K562 (cell line): Measurements from ENCODE around the gene NOTO. TPM values are rescaled to one million over a fixed set of nuclear protein-coding genes. Genes with fewer than 3 reads are reported as not detected.

Experiments
- BCL6 ChIP-seq: fragments of 250-450 bp; sonication (Bioruptor Pico); IDR thresholded peaks from 2 replicates; pipeline ENCODE4 v1.4.0; 2020
- COPS2 ChIP-seq: fragments of 450-650 bp; conservative IDR thresholded peaks from 2 replicates; pipeline ENCODE4 v1.6.1; 2016; ENCODE audit warnings: mild to moderate bottlenecking, moderate library complexity
- KAT2B ChIP-seq: IDR thresholded peaks from one replicate; pipeline ENCODE4 v1.6.1; 2012; ENCODE audit warnings: low read depth, mild to moderate bottlenecking, control low read depth, inconsistent platforms, low read length, moderate library complexity
- KAT8 ChIP-seq: fragments of 450-650 bp; IDR thresholded peaks from 2 replicates; pipeline ENCODE4 v1.6.1; 2016; ENCODE audit warnings: low read depth, mild to moderate bottlenecking
- MTA2 ChIP-seq: fragments of 450-650 bp; IDR thresholded peaks from 2 replicates; pipeline ENCODE4 v1.6.1; 2016; ENCODE audit warnings: low read depth
- NEUROD1 ChIP-seq: fragments of 150-350 bp; IDR thresholded peaks from 2 replicates; pipeline ENCODE4 v1.6.1; 2014; ENCODE audit warnings: borderline replicate concordance, low read length, low read depth; ENCODE audit not compliant: partially characterized antibody
- POLR2B ChIP-seq: fragments of 450-650 bp; IDR thresholded peaks from 2 replicates; pipeline ENCODE4 v1.6.1; 2018; ENCODE audit warnings: low read depth; ENCODE audit not compliant: partially characterized antibody
- SETDB1 ChIP-seq: IDR thresholded peaks from one replicate; pipeline ENCODE4 v1.6.1; 2012; ENCODE audit warnings: low read length, control low read depth, inconsistent platforms
- SNRNP70 ChIP-seq: fragments of 200-400 bp; formaldehyde crosslinking; optimal IDR thresholded peaks from 2 replicates; pipeline ENCODE3; 2017; ENCODE audit warnings: low read depth, low read length
- SREBF1 ChIP-seq: fragments of 150-350 bp; IDR thresholded peaks from 2 replicates; pipeline ENCODE4 v1.6.1; 2014; ENCODE audit warnings: antibody characterized with exemption, low read depth, low read length, borderline replicate concordance
- TFE3 ChIP-seq: fragments of 450-650 bp; formaldehyde crosslinking; IDR thresholded peaks from 2 replicates; pipeline ENCODE4 v1.4.0; 2020; ENCODE audit warnings: mild to moderate bottlenecking, mixed read lengths
- ZFP30 ChIP-seq: fragments of 250-450 bp; sonication (Bioruptor Pico); IDR thresholded peaks from 2 replicates; pipeline ENCODE4 v1.8.0; 2022; ENCODE audit warnings: moderate library complexity, mild to moderate bottlenecking, inconsistent platforms, borderline replicate concordance
- ZNF707 ChIP-seq: fragments of 250-450 bp; sonication (Bioruptor Pico); conservative IDR thresholded peaks from 2 replicates; pipeline ENCODE4 v1.8.0; 2022; ENCODE audit warnings: inconsistent platforms, mild to moderate bottlenecking, moderate library complexity
- ZNF75A ChIP-seq: fragments of 450-650 bp; formaldehyde crosslinking; IDR thresholded peaks from 2 replicates; pipeline ENCODE4 v1.4.0; 2020; ENCODE audit warnings: mild to moderate bottlenecking
- ZNF77 ChIP-seq: fragments of 250-450 bp; sonication (Bioruptor Pico); IDR thresholded peaks from 2 replicates; pipeline ENCODE4 v1.5.0; 2020
- polyA plus RNA-seq, 8 experiments: library from polyadenylated mRNA; depleted of rRNA in 4 of 8; stranded (reverse) in 5 of 8; unstranded in 3 of 8; fragments of >200 nt; fragmentation: Nextera tagmentation in 2 of 8; fragmentation: Illumina TruSeq in 1 of 8; extraction: Ambion mirVana in 2 of 8; extraction: Trizol in 1 of 8; gene quantifications; 2 replicates each; pipeline versions ENCODE4 v1.2.1 to v1.2.3, GENCODE V29; 2011 to 2014; ENCODE audit warnings: inconsistent platforms in 1 of 8, missing spikeins in 1 of 8
- total RNA-seq, 7 experiments: library from RNA; depleted of rRNA in 6 of 7; stranded (reverse); fragments of >200 nt in 6 of 7; fragmentation: Illumina TruSeq in 2 of 7; extraction: Trizol in 2 of 7; gene quantifications; 2 replicates each; pipeline versions ENCODE4 v1.2.1 to v1.2.3, GENCODE V29; 2011 to 2021; ENCODE audit warnings: low replicate concordance in 1 of 7
- TF ChIP-seq, protein P1 (sequence below): sonication (generic); formaldehyde crosslinking; IDR thresholded peaks from 2 replicates; pipeline ENCODE4 v1.8.0; 2023; ENCODE audit warnings: mild to moderate bottlenecking, missing genetic modification reagents
- TF ChIP-seq, protein P2 (sequence below): fragments of 450-650 bp; formaldehyde crosslinking; IDR thresholded peaks from 2 replicates; pipeline ENCODE4 v1.4.0; 2022; ENCODE audit warnings: mild to moderate bottlenecking, moderate library complexity

The NOTO gene
- total and polyA plus RNA-seq, 9 of the 15 experiments (the other 6 are each of a cell fraction or from before 2014, with no cell fraction given) = not detected

DNA sequence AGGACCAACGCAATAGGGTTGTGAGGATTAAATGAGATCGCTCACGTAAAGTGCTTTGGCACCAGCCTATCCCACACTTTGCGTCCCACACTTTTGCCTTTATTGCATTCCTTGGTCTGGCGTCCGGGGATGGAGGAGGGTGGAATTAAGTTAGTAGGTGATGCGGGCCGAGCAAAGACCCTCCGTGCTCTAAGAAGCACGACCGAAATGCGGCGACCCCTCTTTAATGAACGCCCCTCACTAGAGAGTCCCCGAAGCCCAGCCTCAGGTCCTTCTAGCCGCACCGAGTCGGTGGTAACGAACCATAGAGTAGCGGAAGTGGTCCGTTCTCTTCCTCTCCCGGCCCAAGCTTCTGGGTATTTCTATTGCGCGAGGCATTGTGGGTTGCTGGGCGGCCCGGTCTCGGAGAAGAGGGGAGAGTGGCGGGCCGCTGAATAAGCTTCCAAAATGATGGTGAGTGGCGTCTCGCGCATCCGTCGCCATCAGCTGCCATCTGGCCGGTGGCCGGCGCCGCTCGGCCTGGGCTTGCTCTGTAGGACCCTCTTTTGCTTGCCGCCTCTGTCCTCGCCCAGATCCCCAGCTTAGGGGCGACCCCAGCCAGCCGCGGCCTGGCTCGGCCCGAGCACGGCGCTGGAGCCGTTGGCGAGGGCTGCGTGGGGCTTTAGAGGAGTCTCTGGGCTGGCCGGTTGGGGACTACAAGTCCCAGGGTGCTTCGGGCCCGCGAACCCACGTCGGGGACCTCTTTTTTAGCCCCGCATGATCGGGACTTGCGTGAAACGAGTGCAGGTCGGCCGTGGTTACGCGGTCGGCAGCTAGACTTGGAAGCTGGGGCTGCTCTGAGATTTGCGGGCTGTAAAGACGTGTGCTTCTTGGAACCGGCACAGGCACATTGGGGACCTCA lies 31.8 kb downstream of the NOTO start, which contains the start of gene CCT7 (continued):
- no peak for TF ChIP-seq ZNF75A (CRISPR knock-in tag)
- no peak for TF ChIP-seq SREBF1
- no peak for TF ChIP-seq ZNF707 (CRISPR knock-in tag)
- TF ChIP-seq, protein P1, sequence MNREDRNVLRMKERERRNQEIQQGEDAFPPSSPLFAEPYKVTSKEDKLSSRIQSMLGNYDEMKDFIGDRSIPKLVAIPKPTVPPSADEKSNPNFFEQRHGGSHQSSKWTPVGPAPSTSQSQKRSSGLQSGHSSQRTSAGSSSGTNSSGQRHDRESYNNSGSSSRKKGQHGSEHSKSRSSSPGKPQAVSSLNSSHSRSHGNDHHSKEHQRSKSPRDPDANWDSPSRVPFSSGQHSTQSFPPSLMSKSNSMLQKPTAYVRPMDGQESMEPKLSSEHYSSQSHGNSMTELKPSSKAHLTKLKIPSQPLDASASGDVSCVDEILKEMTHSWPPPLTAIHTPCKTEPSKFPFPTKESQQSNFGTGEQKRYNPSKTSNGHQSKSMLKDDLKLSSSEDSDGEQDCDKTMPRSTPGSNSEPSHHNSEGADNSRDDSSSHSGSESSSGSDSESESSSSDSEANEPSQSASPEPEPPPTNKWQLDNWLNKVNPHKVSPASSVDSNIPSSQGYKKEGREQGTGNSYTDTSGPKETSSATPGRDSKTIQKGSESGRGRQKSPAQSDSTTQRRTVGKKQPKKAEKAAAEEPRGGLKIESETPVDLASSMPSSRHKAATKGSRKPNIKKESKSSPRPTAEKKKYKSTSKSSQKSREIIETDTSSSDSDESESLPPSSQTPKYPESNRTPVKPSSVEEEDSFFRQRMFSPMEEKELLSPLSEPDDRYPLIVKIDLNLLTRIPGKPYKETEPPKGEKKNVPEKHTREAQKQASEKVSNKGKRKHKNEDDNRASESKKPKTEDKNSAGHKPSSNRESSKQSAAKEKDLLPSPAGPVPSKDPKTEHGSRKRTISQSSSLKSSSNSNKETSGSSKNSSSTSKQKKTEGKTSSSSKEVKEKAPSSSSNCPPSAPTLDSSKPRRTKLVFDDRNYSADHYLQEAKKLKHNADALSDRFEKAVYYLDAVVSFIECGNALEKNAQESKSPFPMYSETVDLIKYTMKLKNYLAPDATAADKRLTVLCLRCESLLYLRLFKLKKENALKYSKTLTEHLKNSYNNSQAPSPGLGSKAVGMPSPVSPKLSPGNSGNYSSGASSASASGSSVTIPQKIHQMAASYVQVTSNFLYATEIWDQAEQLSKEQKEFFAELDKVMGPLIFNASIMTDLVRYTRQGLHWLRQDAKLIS = no peak
- no peak for TF ChIP-seq SETDB1
- peak; percentile 96 for TF ChIP-seq POLR2B
- no peak for TF ChIP-seq SNRNP70
- no peak for TF ChIP-seq BCL6 (CRISPR knock-in tag)
- TF ChIP-seq, protein P2, sequence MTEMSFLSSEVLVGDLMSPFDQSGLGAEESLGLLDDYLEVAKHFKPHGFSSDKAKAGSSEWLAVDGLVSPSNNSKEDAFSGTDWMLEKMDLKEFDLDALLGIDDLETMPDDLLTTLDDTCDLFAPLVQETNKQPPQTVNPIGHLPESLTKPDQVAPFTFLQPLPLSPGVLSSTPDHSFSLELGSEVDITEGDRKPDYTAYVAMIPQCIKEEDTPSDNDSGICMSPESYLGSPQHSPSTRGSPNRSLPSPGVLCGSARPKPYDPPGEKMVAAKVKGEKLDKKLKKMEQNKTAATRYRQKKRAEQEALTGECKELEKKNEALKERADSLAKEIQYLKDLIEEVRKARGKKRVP (CRISPR knock-in tag) = no peak
- TF ChIP-seq ZNF77 = no peak
- no peak for TF ChIP-seq KAT8
- TF ChIP-seq TFE3 (CRISPR knock-in tag) = no peak
- no peak for TF ChIP-seq NEUROD1
- no peak for TF ChIP-seq ZFP30 (CRISPR knock-in tag)
- no peak for TF ChIP-seq MTA2
- TF ChIP-seq COPS2 = no peak
- TF ChIP-seq KAT2B = no peak
